Measurements from ENCODE around the gene MICU1. TPM values are rescaled to one million over a fixed set of nuclear protein-coding genes. Genes with fewer than 3 reads are reported as not detected.

MICU1 gene
- total and polyA plus RNA-seq, 8 donors, result 25.9 to 212 (median 42.4) TPM

GRCh38 chr10:72615970-72616369 is 9.9 kb downstream of the MICU1 start:
- peaks cover 0 to 19% (median 16%) of the 10 kb centered on the region in 4 donors for H3K4me1 ChIP-seq
- no peaks in the 10 kb centered on the region for H3K36me3 ChIP-seq
- DNase-seq, result no peak
- H3K27ac ChIP-seq, result no peak overlapping the region
- H3K4me3 ChIP-seq, result no peak overlapping the region
- intact Hi-C loops (cut with DNase I; ENCODE audit: low total_unique reads), result no loop called here
- no peaks in the 10 kb centered on the region for H3K27me3 ChIP-seq
- TF ChIP-seq POLR2AphosphoS5 (IDR thresholded peaks at IDR 0.05), result no peak
- TF ChIP-seq EP300 (IDR thresholded peaks at IDR 0.05), result no peak
- WGBS, 5 donors, result 60 to 82% (median 77%) methylated on average over 3 of the region's 3 CpGs
- no peaks in the 10 kb centered on the region for H3K9me3 ChIP-seq

- no peak for TF ChIP-seq EP300 (IDR thresholded peaks at IDR 0.05)
- TF ChIP-seq POLR2AphosphoS5 (IDR thresholded peaks at IDR 0.05), result no peak
- TF ChIP-seq, protein P1, sequence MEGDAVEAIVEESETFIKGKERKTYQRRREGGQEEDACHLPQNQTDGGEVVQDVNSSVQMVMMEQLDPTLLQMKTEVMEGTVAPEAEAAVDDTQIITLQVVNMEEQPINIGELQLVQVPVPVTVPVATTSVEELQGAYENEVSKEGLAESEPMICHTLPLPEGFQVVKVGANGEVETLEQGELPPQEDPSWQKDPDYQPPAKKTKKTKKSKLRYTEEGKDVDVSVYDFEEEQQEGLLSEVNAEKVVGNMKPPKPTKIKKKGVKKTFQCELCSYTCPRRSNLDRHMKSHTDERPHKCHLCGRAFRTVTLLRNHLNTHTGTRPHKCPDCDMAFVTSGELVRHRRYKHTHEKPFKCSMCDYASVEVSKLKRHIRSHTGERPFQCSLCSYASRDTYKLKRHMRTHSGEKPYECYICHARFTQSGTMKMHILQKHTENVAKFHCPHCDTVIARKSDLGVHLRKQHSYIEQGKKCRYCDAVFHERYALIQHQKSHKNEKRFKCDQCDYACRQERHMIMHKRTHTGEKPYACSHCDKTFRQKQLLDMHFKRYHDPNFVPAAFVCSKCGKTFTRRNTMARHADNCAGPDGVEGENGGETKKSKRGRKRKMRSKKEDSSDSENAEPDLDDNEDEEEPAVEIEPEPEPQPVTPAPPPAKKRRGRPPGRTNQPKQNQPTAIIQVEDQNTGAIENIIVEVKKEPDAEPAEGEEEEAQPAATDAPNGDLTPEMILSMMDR (IDR thresholded peaks at IDR 0.05), result no peak
- DNase-seq, result peak in 1 of 2 donors; percentile 50
- Histone ChIP-seq H3K27me3 (no peaks in the 10 kb centered on the region), H3K4me3 (peak overlapping the region; percentile 13 to 31 (median 22)), H3K4me1 (peaks cover 0 to 19% (median 15%) of the 10 kb centered on the region in 4 donors), H3K36me3 (no peaks in the 10 kb centered on the region), H3K9me3 (no peaks in the 10 kb centered on the region), H3K27ac (peak overlapping the region in 4 of 5 donors; percentile 4 to 60 (median 48))
- WGBS, 5 donors, result 27 to 41% (median 32%) methylated on average over 3 of the region's 3 CpGs
- intact Hi-C loops (cut with DNase I; ENCODE audit: low total_unique reads), result no loop called here
Observed at GRCh38 chr10:72612203-72612826, 13.6 kb downstream of the MICU1 start.

DNA sequence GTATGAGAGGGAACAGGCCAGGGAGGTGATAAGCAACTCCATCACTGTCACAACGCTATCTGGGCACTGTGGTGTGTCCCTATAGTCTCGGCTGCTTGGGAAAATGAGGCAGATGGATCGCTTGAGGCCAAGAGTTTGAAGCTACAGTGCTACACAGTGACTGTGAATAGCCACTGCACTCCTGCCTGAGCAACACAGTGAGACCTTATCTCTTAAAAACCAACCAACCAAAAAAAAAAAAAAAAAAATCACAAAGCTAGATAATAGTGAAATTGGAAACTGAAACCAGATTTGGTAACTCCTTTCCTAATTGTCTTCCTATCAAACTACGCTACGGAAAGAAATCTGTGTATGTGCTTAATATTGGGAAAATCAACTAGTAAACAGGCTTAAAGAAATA is 14.1 kb downstream of the MICU1 start:
- TF ChIP-seq, protein P1 (IDR thresholded peaks at IDR 0.05), result no peak
- no peak for TF ChIP-seq EP300 (IDR thresholded peaks at IDR 0.05)
- TF ChIP-seq POLR2AphosphoS5 (IDR thresholded peaks at IDR 0.05), result no peak
- TF ChIP-seq POLR2A (IDR thresholded peaks at IDR 0.05), result no peak
- Histone ChIP-seq H3K36me3 (no peaks in the 10 kb centered on the region), H3K27me3 (no peaks in the 10 kb centered on the region), H3K27ac (peak overlapping the region; percentile 4 to 76 (median 59)), H3K4me3 (peak overlapping the region; percentile 13 to 31 (median 22)), H3K9me3 (no peaks in the 10 kb centered on the region), H3K4me1 (peaks cover 0 to 19% (median 14%) of the 10 kb centered on the region in 4 donors)
- peak in 1 of 2 donors; percentile 51 for DNase-seq
- 13 to 42% (median 29%) methylated on average over 5 of the region's 5 CpGs for WGBS, 5 donors
- intact Hi-C loops (cut with DNase I; ENCODE audit: low total_unique reads), result no loop called here

- Histone ChIP-seq H3K9me3 (no peaks in the 10 kb centered on the region), H3K27ac (no peak overlapping the region), H3K4me3 (no peak overlapping the region), H3K27me3 (no peaks in the 10 kb centered on the region), H3K4me1 (peaks cover 0 to 24% (median 16%) of the 10 kb centered on the region in 4 donors), H3K36me3 (no peaks in the 10 kb centered on the region)
- TF ChIP-seq, protein P1 (IDR thresholded peaks at IDR 0.05), result no peak
- no peak for TF ChIP-seq POLR2AphosphoS5 (IDR thresholded peaks at IDR 0.05)
- no peak for TF ChIP-seq POLR2A (IDR thresholded peaks at IDR 0.05)
- no peak for TF ChIP-seq EP300 (IDR thresholded peaks at IDR 0.05)
- intact Hi-C loops (cut with DNase I; ENCODE audit: low total_unique reads), result no loop called here
- DNase-seq, result peak in 1 of 2 donors; percentile 21
- WGBS, 5 donors, result 66 to 86% (median 71%) methylated on average over 1 of the region's 1 CpG
Observed at GRCh38 chr10:72610466-72610865, 15.4 kb downstream of the MICU1 start.

- H3K9me3 ChIP-seq, result no peaks in the 10 kb centered on the region
- H3K4me1 ChIP-seq, result peaks cover 0 to 19% (median 8%) of the 10 kb centered on the region in 4 donors
- no peak overlapping the region for H3K4me3 ChIP-seq
- no peaks in the 10 kb centered on the region for H3K27me3 ChIP-seq
- 78 to 88% (median 83%) methylated on average over 3 of the region's 3 CpGs for WGBS, 5 donors
- peaks cover 0 to 4% (median 0%) of the 10 kb centered on the region in 4 donors for H3K36me3 ChIP-seq
- intact Hi-C loops (cut with DNase I; ENCODE audit: low total_unique reads), result no loop called here
- TF ChIP-seq POLR2A (IDR thresholded peaks at IDR 0.05) (no peak), EP300 (IDR thresholded peaks at IDR 0.05) (no peak), POLR2AphosphoS5 (IDR thresholded peaks at IDR 0.05) (no peak)
- TF ChIP-seq, protein P1 (IDR thresholded peaks at IDR 0.05), result no peak
- H3K27ac ChIP-seq, result no peak overlapping the region
- DNase-seq, result peak in 1 of 2 donors; percentile 27
Observed at GRCh38 chr10:72605122-72605521, 20.8 kb downstream of the MICU1 start.
